Neural progenitor cell (in vitro differentiated cells): ENCODE data around the gene RGS1.

Experiments used
- CTCF ChIP-seq: fragments of 200-600 bp; sonication (generic); IDR thresholded peaks from 2 replicates; pipeline ENCODE4 v1.5.1; 2017; ENCODE audit warnings: antibody characterized with exemption, mild to moderate bottlenecking
- EZH2 ChIP-seq: fragments of 200-600 bp; sonication (generic); IDR thresholded peaks from 2 replicates; pipeline ENCODE4 v1.6.1; 2017; ENCODE audit warnings: antibody characterized with exemption, mild to moderate bottlenecking, moderate library complexity
- EZH2phosphoT487 ChIP-seq: fragments of 200-600 bp; sonication (generic); IDR thresholded peaks from 2 replicates; pipeline ENCODE4 v1.6.1; 2017; ENCODE audit warnings: antibody characterized with exemption

- TF ChIP-seq CTCF (no peak), EZH2phosphoT487 (no peak), EZH2 (no peak)
Observed at GRCh38 chr1:192589813-192590212, 14.2 kb downstream of the RGS1 start.
